Eye (tissue), 1 donor: ENCODE measurements around the gene BICD2.

ENCODE experiments used
- DNase-seq: peaks from one replicate; pipeline ENCODE4 v3.0.0-alpha.2; 2015

BICD2 gene

GRCh38 chr9:92711844-92712243 is 52.8 kb downstream of the BICD2 start:
- no peak for DNase-seq

- DNase-seq = no peak
Measured at GRCh38 chr9:92711146-92711545, 53.5 kb downstream of the BICD2 start.

- DNase-seq = no peak
Measured at GRCh38 chr9:92710368-92710767, 54.3 kb downstream of the BICD2 start.

- DNase-seq = no peak
Measured at GRCh38 chr9:92709954-92710353, 54.7 kb downstream of the BICD2 start.

DNA sequence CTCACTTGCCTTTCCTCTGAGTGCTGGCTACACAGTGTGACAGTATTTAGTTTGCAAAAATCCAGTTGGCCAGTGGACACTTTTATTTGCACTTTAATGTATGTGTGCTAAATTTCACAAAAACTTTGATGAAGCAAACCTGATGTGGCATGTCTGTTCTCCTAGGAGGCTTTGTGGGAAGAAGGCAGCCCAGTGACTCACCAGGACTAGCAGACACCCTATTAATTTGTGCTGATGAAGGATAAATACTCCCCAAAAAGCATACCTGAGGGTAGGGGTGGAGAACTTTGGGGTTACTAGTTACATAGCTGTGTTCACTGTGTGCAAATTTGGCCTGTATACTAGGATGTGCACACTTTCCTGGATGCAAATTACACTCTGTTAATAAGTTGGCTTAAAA is 55.4 kb downstream of the BICD2 start:
- DNase-seq = no peak

- no peak for DNase-seq
Measured at GRCh38 chr9:92707530-92707929, 57.1 kb downstream of the BICD2 start.

DNA sequence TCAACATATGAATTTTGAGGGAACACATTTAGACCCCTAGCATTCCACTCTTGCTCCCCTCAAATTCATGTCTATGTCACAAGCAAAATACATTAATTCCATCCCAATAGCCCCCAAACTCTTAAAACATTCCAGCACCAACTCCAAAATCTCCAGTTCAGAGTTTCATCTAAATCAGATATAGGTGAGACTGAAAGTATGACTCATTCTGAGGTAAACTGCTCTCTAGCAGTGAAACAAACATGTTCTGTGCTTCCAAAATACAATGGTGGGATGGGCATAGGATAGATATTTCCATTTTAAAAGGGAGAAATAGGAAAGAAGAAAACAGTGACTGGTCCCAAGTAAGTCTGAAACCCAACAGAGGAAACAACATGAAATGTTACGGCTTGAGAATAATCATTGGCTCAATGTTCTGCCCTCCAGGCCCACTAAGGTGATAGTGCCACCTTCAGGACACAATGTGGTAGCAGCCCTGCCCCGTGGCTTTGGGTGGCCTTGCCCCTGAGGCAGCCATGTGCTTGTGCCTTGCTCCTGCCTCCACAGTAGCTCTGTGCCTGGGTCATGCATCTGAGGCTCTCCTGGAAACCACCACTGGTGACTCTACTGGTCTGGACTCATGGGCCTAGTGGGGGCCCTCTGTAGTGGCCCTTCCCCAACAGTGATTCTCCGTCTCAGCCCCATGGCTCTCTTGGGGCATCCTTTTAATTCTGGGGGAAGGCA is 58.3 kb downstream of the BICD2 start:
- DNase-seq = no peak

GRCh38 chr9:92704528-92704927 is 60.1 kb downstream of the BICD2 start:
- DNase-seq = no peak

- no peak for DNase-seq
Measured at GRCh38 chr9:92696619-92697018, 68.0 kb downstream of the BICD2 start.

GRCh38 chr9:92686954-92687353 is 77.7 kb downstream of the BICD2 start:
- no peak for DNase-seq

- no peak for DNase-seq
Measured at GRCh38 chr9:92685022-92685421, 79.6 kb downstream of the BICD2 start.

GRCh38 chr9:92682269-92682668 is 82.4 kb downstream of the BICD2 start:
- DNase-seq = no peak

DNA sequence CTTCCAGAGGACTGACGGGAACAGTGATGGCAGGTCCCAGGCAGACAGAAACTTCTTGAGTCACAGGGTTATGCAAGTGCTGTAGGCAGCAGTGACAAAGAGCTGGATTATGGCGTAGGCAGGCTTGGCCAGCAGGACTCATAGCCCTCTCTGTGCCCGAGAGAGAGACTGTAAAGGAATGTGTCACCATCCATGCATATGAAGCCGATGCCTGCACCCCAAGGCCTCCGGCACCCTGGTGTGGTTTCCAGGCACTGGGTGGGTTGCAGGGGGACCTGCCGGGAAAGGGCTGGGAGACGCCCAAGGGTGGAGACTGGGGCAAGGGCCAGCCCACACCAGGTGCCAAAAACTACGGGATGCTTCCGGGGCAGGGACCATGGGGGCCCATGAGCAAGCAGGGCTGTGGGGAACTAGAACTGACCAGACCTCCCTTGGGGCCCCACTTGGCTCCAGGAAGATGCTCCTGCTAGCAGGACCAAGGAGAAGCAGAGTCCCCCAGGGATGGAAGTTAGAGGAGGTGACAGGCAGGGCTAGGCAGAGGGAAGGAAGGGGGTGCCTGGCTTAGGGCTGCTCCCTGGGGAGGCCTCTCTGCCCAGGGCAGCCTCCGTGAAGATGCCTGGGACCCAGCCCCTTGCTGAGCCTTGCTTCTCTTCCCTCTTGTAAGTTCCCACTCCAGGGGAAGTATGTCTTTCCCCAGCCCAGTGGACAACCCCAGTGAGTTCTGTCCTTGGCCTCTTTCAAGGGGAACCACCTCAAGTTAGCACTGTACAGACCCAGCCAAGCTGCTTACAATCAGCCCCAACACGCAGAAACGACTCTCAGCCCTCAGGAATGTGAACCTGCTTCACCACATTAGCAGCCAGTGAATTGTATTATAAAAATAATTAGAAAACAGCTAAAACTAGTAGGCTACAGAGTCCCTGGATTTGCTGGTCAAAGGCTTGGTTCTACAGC is 84.2 kb downstream of the BICD2 start:
- no peak for DNase-seq

DNA sequence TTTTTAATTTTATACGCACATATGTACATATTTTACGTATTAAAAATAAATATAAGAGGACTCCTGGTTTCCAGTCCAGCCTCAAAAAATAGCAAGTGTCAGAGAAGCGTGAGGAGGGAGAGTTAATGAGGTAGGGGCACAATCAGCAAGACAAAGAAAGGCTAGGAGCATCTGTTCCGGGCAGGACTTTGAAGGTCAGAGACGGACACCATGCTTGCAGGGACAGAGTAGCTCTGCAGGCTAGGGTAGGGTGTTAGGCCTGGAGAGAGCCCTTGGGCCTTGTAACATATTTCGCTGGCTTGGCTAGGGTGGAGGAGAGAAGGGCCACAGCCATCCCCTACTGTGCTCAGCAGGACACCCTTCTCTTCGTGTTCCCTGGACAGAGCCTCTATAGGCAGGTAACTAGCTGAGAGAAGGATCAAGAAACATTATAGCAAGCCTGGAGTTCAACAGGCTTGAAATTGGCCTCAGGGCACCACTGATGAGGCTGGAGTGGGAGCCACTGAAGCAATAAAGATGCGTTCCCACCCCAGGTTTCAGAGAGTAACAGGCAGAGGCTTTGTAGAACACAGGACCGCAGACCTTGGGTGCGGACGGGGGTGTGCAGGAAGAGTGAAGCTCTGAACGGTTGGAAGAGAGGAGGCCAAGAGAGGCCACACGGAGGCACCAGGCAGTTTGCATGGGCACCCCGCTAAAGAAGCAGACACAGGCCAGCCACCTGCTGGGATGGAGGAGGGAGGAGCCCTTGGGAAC is 85.0 kb downstream of the BICD2 start:
- DNase-seq = peak; percentile 23

DNA sequence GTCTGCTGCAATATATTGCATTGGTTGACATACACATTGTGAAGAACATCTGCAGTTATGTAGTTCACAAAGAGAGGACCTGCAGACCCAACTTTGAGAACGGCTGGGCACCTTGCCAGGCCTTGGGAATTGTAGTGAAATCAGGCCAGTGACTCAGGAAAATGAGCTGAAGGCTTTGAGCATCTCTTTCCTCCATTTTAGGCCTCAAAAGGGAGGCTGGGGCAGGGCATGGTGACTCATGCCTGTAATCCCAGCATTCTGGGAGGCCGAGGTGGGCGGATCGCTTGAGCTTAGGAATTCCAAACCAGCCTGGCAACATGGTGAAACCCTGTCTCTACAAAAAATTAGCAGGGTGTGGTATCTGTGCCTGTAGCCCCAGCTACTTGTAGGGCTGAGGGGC is 93.3 kb downstream of the BICD2 start:
- peak; percentile 35 for DNase-seq

DNA sequence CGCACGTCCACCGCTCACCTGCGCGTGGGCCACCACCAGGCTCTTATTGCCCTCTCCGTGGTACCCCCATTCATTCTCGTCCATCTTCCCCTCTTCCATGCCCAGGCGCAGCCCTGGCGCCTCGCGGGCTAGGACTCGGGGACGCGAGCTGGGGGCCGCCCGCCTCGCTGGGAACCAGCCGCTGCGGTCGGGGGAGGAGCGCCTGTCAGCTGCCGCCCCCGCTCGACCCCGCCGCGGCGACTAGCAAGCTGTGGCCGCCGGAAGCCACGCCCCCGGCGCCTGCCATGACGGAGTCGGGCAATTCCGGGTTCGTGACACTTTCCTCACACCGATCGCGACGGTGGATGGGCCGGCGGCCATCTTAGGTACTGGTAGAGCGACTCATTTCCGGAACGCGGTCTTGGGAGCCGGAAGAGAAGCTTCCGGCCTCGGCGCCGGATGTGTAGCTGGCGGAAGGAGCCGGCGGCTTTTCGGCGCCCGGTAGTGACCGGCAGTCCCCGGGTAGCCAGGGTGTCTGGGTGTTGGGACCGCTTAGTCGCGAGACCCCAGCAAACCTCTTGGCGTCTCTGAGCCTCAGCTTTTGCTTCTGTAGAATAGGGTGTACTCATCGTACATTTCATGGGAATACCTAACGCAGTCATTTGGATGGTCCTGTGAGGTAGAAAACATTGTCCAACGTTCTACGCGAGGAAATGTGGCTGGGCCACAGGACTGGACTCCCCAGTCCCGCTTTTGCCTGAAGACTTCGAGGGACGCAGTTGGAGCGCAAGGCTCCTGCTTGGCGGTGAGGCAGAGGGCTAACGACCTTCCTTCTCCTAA is 94.5 kb downstream of the BICD2 start, which contains the start of gene IPPK:
Gene IPPK (minus strand): TSS at position 242 of the 819 bp plus-strand sequence. CDS start 143 bp downstream, at position 99.
- peak; percentile 98 for DNase-seq

GRCh38 chr9:92669527-92669889 is 95.1 kb downstream of the BICD2 start:
- no peak for DNase-seq

GRCh38 chr9:92668746-92669526 is 95.7 kb downstream of the BICD2 start:
- peak; percentile 58 for DNase-seq

DNA sequence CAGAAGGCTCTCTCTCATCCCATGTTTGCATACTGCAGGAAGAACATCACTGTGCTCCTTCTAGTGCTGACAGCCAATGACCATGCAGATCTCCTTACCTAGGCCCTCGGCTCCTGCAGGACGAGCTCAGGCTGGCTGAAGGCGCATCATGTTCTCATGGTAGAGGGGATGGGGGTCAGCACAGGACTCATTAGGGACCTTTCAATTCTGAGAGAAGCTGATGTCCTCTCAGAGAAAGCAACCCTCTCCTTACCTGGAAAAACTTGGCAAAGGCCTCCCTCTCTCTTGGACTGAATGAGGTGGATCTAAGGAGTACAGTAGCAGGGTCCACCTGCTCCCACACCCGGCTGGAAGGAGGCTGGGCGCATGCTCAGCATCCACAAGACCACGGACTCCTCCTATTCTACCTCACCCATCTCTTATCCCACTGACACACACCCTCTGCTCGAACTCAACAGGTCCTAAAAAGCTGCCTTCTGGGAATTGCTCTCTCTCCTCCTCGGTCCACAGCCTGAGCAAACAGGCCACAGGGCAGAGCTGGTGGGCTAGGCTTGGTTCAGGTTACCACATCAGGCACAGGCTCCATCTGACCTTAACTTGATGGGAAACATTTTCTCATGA is 97.6 kb downstream of the BICD2 start:
- no peak for DNase-seq

GRCh38 chr9:92666236-92666635 is 98.4 kb downstream of the BICD2 start:
- DNase-seq = no peak

DNA sequence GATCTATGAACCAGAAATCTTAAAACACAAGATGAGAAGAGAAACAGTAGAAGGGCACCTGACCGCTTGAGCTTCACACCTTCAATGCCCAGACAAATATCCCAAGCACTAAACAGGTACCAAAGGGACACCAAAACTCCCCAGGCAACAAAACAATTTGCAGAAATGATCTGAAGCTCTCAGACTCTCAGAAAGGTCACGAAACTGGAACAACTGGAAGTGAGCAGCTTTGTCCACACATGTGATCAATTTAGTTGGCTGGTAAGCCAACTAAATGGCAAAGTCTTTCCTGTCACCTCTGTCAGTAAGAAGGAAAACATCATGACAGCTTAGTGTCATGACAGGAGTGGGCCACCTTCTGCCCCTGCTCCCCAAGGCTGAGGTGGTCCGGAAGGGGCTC is 98.8 kb downstream of the BICD2 start:
- no peak for DNase-seq
